HG02970 (cell line): ENCODE results near the gene AKAP13.
A peak's percentile ranks its signal among the peaks of the same experiment; 100 is the strongest.

Experiments
- ATAC-seq: cut with Tn5 transposase; IDR thresholded peaks from one replicate; pipeline ENCODE4 v1.9.1; 2021; ENCODE audit warnings: mild to moderate bottlenecking, moderate library complexity, moderate number of reproducible peaks; ENCODE audit not compliant: unreplicated experiment, low FRiP score

The AKAP13 gene

DNA sequence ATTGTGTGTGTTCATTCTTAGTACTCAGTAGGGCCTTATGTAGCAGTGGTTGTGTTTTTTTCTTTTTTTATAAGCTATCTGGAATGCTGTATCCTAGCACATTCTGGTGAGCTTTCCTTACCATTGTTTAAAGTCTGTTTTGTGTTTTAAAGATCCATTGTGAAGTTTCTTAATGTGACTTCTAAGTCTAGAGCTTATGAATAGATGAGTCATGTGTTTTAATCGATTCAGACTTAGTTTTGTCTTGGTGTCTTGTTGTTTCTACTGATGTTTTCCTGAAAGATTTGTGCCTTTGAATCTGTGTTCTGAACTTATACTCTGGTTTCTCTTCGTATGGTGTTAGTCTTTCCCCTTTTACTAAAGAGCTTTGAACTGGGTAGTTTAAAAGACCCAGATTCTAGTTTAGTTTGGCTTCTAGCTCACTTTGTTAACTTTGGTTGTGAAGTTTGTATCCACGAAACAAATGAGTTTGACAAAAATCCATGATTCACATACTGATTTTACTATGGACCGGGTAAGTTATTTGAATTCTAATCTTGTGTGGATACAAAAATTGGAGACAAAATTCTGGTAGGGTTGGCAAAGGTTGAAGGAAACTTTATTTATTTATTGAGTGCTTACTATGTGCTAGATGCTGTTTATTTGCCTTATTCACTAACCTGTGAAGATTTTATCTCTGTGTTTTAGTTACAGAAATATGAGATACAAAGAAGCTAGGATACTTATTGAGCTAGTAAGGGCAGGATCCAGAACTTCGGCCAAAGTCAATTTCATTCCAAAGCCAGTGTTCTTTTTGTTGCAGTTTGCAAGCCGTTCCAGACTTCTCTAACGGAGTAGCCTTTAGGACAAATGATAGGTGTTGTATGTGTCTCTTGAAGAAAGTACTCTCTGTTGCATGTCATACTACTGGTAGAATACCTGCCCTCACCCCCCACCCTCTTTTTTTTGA, 24.8 kb downstream of the AKAP13 start:
- ATAC-seq, result no peak

DNA sequence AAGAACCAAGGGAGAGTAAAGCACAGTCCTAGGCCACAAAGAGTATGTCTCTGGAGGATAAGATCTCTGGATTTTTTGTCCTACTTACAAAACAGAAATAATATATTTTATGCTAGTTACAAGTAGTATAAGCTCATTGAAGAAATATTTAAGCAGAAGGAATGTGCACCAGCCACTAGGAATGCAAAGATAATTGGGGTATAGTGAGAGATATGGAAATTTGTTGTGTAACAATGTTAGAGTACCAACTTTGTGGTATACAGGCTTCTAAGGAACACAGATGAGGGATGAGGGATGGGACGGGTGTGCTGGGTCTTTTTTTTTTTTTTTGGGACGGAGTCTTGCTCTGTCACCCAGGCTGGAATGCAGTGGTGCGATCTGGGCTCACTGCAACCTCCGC, 26.5 kb downstream of the AKAP13 start:
- ATAC-seq, result no peak

DNA sequence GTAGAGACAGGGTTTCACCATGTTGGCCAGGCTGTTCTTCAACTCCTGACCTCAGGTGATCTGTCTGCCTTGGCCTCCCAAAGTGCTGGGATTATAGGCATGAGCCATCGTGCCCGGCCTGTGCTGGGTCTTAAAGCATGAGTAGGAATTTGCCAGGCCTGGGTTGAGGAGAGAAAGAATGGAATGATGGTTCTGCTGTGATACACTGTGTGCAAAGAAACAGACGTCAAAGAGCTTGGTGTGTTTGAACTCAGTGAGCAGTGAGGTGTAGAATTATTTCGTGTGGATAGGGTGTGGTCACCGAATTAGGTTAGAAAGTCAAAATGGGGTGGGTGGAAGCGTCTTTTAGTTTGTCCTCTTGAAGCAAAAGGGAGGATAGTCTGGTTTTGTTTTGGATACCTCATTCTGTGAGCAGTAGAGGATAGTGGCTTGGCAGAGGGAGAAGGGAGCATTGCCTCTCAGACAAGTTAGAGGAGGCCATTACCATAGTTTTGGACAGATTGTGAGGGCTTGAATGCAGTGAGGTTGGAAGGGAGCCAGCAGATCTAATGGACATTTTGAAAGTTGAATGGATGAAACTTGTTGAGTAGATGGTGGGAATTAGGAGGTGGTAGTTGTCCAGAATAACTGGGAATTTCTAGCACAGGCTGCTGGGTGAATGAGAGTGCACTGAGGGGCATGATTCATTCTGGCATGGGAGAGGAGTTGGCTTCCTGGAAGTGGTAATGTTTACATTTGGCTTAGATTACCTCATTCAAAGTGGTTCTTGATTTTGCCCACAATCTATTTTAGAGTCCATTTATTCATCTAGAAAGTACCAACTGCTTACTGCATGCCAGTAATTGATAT, 27.2 kb downstream of the AKAP13 start:
- ATAC-seq, result peak; percentile 38

DNA sequence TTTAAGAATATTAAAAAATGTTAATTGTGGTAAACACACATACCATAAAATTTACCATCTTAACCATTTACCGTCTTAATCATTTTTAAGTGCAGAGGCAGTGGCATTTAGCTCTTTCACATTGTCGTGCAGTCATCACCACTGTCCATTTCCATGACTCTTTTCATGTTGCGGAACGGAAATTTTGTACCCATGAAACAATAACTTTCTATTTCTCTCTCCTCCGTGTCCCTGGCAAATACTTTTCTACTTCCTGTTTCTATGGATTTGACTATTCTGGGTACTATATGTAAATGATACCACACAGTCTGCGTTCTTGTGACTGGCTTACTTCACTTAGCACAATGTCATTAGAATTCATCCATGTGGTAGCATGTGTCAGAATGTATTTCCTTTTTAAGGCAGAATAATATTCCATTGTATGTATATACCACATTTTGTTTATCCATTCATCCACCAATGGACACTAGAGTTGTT, 27.9 kb downstream of the AKAP13 start:
- ATAC-seq, result peak; percentile 67

DNA sequence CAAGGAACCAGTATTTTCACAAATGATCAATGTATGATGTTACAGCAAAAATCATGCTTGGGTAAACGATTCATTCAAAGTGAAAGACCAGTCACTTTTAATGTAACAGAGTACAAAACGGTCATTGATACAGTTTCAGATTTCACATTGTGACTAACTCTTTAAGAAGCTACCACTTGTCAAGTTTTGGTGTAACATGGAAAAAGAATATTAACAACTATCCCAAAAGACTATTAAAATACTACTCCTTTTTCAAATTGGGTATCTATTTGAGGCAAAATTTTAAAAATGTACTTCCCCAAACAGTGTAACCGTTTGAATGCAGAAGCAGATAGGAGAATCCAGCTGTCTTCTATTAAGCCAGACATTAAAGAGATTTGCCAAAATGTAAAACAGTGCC, 31.7 kb downstream of the AKAP13 start:
- ATAC-seq, result no peak

DNA sequence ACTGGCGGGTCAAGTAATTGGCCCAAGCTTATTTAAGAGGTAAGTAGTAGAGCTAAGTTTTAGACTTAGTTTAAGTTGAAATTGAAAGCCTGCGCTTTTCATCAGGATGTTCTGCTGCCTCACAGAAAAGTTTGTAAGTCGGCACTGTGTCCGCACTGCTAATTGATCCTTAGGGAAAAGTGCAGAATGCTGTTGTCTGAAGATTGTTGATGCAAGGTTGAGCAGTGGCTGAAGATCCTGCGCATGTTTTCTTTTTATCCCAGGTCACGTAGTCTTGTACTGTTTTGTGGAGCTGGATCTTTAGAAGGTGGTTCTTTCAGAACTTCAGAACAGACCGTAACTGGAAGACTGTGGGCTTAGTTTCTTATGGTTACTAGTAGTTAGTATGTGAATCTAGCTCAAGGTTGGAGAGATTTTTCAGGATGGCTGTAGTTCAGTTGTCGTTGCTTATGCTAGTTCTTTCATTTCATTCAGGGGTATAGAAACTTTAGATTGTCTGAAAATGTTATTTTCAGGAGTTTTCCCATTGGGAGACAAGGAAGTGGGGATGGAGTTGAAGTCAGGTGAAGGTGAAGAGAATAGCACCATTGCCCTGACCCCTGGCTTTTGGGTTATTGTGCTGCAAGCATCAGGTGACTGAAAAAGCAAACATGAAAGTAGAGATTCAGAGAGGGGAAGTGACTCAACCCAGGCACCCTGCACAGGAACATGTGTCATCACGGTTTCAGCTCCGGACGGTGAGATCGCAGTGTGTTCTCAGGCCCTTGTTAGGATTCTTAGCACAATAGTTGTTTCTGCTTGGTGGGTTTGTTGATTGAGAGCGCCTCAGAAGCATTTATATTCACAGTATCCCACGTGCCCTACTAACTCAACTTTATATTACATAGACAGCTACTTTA, 32.8 kb downstream of the AKAP13 start:
- ATAC-seq, result peak; percentile 91

DNA sequence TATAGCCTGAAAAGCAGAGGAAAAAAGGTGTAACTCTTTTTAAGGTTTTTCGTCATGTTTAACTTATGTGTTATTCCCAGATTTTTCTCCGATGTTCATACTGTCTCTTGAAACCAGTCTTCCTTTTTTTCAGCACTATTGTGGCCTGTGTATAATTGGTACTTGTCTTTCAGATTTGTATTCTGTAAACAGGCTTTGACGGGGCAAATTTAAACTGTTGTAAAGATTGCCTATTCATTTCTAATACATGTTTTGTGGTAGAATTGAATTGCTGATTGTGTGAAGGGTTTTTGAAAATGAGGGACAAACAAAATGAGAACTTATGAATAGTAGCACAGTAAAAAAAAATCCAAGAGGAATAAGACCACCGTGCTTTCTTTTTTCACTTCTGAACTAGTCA, 33.6 kb downstream of the AKAP13 start:
- no peak for ATAC-seq

DNA sequence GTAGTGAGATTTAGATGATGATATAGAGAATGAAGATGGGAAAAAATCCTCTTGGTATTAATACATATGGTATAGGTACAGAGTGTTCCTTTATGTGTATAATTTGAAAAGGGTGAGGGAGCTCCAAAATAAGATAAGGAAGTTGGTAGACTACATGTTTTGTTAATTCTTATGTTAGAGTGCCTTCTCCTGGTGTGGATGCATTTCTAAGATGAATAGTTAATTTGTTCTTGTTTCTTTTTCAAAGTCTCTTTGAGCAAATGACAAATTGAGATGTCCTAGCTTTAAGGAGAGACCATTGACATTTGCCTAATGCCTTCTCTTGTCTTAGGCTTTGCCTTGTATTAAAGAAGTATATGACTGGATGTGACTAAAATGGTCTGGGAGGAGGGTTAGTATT, 34.1 kb downstream of the AKAP13 start:
- ATAC-seq, result no peak

DNA sequence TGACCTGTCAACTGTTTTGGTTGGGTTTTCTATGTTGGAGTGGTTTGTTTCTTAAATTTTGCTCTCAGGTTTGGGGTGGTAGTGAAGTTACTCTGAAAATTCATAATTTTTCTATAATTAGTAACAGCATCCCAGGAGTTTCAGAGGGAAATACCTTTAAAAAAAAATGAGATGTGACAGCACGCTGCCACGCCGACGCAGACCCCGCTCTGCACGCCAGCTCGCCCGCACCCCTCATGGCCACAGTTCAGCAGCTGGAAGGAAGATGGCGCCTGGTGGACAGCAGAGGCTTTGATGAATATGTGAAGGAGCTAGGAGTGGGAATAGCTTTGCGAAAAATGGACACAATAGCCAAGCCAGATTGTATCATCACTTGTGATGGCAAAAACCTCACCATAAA, 34.6 kb downstream of the AKAP13 start:
- no peak for ATAC-seq

DNA sequence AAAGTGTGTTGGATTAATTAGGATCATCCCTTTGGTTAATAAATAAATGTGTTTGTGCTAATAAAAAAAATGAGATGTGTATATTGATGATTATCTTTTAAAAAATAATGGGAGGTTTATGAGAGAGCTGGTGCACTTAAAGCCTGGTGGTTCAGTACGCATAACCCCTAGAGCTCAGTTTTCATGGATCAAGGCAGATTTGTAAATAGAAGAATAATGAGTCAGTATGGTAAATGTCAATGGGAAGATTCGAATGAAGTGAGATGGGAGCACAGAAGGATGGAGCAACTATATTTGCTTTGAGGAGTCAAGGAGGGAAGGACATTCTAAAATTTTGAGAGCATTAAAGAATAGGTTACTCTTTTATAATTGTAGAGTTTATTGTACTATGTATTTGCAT, 35.4 kb downstream of the AKAP13 start:
- ATAC-seq, result no peak

DNA sequence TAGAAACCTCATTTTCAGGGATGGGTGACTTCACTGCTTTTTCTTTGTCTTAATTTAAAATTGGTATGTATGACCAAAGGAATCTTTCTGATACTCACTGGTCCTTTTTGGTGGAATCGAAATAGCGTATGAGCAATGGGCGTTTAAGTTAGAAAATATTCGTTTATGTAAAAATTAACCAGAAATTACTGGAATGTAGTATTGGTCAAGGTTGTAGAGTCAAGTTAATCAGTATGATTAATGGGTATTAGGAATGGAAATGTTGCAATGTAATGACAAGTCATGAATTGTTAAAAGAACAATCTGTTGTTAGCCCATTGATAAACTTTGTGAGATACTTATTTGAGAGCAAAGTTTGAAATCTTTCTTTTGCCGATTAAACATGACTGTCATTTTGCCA, 36.9 kb downstream of the AKAP13 start:
- ATAC-seq, result no peak

DNA sequence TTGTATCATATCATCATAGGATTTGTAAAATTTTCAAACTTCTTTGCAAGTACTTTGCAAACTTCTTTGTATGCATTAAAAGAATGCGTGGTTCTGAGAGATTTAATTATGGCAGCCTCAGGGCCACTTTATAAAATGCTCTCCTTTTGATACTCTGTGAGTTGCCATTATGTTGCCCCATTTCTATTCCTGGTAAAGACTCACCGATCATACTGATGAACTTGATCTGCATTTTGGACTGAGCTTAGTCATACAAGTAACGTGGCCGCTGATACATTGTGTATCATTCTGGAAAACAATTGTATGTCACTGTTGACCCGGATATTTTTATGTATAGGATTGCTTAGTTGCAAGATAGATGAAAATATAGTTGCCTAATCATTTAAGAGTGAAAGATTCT, 38.8 kb downstream of the AKAP13 start:
- no peak for ATAC-seq

DNA sequence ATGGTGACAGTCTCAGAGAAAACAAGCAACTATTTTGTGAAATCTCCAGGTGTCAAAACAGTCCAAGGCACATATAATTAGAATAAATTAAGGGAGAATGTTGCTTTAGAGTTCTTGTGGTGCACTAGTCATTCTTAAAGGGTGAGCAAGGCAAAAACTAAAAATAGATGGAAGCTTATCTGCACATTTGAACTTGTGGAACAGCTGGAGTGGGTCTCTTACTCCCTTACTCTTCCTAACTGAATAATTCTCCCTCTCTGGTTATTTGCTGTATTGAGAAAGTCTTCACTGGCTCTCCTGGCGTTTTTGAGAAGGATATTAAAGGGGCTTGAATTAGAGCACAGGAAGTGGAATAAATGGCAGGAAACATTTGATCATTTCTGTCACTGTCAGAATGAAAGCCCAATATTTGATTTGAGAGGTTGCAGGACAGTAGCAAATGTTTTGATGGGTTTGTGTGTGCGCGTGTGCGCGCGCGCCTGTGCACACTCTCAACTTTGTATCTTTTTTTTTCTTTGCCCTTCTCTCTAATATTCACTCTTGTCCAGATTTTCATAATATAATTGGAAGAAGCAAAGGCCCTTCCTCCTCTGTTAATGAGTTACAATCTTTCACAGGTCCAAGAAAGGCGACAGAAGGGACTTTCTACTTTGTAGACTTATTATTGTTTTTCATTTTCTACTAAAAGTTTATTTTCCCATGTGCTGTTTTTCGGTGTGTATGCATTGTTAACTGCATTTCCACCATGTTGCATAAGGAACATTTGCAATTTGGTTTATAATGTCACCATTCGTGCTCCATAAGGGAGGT, 40.9 kb downstream of the AKAP13 start:
- ATAC-seq, result no peak

DNA sequence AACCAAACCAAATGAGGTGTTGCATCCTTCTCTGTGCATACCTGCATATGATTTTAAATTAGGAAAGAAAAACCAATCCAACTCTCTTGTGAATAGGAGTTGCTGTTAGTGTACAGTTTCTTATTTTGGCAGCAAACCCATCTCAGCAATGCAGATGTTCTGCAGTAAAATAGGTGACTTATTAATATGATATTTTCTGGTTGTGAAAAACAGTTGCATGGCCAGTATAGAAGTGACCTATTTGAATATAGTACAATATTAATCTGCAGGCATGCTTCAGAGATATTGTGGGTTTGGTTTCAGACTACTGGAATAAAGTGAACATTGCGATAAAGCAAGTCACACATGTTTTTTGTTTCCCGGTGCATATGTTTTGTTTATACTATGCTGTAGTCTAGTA, 42.2 kb downstream of the AKAP13 start:
- no peak for ATAC-seq

DNA sequence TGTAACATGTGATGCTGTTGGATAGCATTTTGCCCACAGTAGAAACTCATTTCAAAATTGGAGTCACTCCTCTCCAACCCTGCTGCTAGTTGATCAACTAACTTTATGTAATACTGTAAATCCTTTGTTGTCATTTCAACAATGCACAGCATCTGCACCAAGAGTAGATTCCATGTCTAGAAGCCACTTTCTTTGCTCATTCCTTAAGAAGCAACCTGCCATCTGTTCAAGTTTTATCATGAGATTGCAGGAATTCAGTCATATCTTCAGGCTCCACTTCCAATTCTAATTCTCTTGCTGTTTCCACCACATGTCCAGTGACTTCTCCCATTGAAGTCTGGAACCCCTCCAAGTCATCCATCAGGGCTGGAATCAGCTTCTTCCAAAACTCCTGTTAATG, 42.9 kb downstream of the AKAP13 start:
- ATAC-seq, result no peak

DNA sequence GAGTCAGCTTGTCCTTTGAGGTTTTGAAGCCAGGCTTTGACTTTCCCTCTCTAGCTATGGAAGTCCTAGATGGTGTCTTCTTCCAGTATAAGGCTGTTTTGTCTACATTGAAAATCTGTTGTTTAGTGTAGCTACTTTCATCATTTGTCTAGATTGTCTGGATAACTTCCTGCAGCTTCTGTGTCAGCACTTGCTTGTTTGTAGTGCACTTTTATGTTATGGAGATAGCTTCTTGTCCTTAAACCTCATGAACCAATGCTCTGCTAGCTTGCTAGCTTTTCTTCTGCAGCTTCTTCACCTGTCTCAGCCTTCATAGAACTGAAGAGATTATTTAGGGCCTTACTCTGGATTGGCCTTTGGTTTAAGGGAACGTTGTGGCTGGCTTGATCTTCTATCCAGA, 43.8 kb downstream of the AKAP13 start:
- ATAC-seq, result no peak

DNA sequence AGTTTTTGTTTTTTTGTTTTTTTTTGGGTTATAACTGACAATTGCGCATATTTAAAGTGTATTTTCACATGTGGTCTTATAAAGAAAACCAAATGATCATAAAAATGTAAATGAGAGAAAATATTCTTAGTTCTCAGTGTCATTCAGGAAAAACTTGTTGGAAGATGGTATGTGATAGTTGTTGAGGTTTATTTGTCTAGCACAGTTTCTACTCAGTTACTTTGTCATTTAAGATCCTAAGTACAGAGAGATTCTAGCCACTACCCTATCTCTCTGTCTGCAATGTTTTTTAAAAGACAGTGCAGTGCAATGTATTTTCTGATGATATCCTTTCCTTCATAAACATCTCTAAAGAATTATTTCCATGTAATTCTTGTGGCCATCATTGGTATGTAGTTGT, 46.1 kb downstream of the AKAP13 start:
- ATAC-seq, result no peak

DNA sequence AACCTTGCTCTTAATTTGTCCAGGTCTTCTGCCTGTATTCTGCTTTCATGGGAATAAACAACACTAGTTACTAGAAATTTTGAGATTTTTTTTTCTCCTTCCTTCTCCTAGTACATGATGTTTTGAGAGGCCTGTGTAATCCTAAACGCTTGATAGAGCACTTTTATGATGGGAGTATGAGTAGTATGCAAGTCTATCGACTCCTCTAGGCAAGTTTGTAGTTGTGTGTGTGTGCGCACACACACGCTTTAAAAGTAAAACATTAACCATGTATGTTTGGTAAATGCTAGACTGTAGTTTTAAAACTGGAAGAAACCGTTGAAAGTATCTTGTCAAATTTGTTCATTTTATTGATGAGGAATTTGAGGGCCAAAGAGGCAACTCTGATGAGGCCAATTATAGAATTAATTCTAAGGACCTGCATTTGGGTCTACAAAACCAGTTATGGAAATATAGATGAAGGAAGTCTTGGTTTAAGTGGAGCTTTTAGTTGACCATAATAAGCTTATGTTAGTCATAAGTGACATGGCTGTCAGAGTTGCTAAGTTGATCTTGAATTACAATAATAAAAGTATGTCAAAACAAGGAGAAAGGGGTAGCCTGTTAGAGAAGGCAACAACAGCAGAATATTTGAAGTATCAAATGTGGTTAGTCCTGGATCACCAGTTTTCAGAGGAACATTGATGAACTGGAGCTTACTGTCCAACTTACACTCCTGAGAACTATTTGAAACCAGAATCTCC, 47.1 kb downstream of the AKAP13 start:
- ATAC-seq, result no peak

DNA sequence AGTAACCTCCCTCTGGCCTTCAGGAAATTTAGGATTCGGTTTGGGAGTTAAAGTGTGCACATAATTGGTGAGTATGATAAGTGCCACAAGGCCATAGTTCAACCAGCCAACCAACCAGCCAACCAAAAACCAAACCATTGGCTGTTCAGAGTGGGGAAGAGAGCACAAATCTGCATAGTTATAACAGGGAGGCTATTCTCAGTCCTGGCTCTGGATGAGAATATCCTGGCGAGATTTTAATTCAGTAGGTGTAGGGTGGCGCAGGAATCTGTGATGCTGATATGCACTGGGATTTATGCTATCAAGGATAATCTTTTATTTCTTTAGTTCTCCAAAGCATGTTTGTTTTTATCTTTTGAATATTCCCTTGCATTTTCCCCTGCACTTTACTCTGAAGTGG, 49.1 kb downstream of the AKAP13 start:
- ATAC-seq, result no peak
